DND-41 (cell line): ENCODE data around the gene ACSL3.

Experiments
- EZH2 ChIP-seq: IDR thresholded peaks from 3 replicates; pipeline ENCODE4 v1.6.1; 2012; ENCODE audit warnings: borderline replicate concordance, low read depth, mild to moderate bottlenecking, moderate library complexity, low read length, inconsistent platforms; ENCODE audit not compliant: severe bottlenecking
- TF ChIP-seq, protein P1 (sequence below): IDR thresholded peaks from 2 replicates; pipeline ENCODE4 v1.5.1; 2012; ENCODE audit warnings: borderline replicate concordance, low read length, moderate library complexity, mild to moderate bottlenecking; ENCODE audit not compliant: poor library complexity, severe bottlenecking; ENCODE audit errors: extremely low read depth

DNA sequence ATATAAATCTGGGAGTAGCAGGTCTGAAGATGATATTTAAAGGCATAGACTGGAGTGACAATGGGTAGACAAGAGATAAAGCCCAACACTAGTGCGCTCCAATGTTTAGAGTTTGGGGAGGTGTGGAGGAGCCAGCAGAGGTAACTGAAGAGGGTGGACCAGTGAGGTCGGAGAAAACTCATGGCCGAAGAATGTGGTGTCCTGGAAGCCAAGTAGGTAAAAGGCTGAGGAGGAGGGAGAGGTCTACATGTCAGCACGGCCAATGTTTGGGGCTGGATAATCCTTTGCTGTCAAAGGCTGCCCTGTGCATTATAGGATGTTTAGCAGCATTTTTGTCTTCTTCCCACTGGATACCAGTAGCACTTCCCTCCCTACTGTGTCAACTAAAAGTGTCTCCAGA is 112.4 kb downstream of the ACSL3 start:
- TF ChIP-seq, protein P1, sequence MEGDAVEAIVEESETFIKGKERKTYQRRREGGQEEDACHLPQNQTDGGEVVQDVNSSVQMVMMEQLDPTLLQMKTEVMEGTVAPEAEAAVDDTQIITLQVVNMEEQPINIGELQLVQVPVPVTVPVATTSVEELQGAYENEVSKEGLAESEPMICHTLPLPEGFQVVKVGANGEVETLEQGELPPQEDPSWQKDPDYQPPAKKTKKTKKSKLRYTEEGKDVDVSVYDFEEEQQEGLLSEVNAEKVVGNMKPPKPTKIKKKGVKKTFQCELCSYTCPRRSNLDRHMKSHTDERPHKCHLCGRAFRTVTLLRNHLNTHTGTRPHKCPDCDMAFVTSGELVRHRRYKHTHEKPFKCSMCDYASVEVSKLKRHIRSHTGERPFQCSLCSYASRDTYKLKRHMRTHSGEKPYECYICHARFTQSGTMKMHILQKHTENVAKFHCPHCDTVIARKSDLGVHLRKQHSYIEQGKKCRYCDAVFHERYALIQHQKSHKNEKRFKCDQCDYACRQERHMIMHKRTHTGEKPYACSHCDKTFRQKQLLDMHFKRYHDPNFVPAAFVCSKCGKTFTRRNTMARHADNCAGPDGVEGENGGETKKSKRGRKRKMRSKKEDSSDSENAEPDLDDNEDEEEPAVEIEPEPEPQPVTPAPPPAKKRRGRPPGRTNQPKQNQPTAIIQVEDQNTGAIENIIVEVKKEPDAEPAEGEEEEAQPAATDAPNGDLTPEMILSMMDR, result no peak
- no peak for TF ChIP-seq EZH2
